Measurements from ENCODE around the gene RPRD1A. TPM values are rescaled to one million over a fixed set of nuclear protein-coding genes. Genes with fewer than 3 reads are reported as not detected.

The RPRD1A gene
- total RNA-seq, 1 experiment from 2014 or later = 80.7 TPM

DNA sequence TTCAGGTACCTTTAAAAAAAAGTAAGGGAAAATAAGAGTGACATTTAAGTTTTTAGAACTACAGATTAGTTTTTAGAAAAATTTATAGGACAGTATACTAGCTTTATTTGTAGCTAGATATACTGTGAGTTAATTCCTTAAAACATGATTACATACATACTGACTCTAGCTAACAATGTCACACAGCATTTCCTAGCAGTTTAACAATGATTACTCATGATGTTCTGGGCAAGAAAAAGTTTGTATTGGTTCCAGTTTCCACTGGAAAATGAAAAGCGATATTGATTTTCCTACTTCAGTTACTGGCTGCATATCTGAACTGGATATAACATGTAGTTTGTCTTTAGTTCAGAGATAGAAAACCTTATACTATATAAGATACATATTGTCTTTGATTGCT, 42.4 kb upstream of the RPRD1A start (continued):
- TF ChIP-seq POLR2A (IDR thresholded peaks at IDR 0.05; ENCODE audit: borderline replicate concordance, extremely low read depth, insufficient read depth, insufficient read length) (no peak), YY1 (IDR thresholded peaks at IDR 0.05; ENCODE audit: extremely low read depth, insufficient replicate concordance, low read depth, low read length) (no peak), EGR1 (IDR thresholded peaks at IDR 0.05; ENCODE audit: low read depth) (no peak)

DNA sequence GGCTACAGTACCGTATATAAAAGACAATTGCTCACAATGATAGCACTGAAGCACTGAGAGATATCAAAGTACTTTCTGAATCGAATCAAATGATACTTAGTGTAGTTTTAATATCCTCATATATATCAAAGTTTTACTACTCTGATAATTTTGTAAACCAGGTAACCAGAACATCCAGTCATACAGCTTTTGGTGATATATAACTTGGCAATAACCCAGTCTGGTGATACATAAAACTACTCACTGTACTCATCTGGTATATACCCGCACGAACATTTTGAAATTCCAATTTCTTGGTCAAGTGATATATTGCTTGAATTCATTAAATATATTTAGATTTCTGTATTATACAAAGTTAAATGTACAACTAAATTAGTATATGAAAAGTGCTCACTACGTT, 41.2 kb upstream of the RPRD1A start:
- Histone ChIP-seq H3K27ac (ENCODE audit: low read depth, low read length) (no peak overlapping the region), H3K9me3 (ENCODE audit: control insufficient read depth in 1 of 2, insufficient read depth in 1 of 2, low read depth in 1 of 2, low read length in 2 of 2) (no peaks in the 10 kb centered on the region), H2AFZ (ENCODE audit: low read depth, low read length, poor library complexity, severe bottlenecking) (no peak overlapping the region), H3K9me2 (ENCODE audit: insufficient read depth) (no peaks in the 10 kb centered on the region), H3K27me3 (ENCODE audit: insufficient read depth, low read length) (no peaks in the 10 kb centered on the region), H3K79me2 (ENCODE audit: insufficient read depth, low read length) (no peaks in the 10 kb centered on the region), H3K9ac (ENCODE audit: low read length) (no peak overlapping the region), H3K36me3 (ENCODE audit: control insufficient read depth in 1 of 2, insufficient read depth in 2 of 2, low read length in 2 of 2) (peaks cover 26 to 29% of the 10 kb centered on the region in 2 experiments), H3K4me3 (replicated peaks in 1 of 2; ENCODE audit: low read depth in 1 of 2, low read length in 2 of 2) (no peak overlapping the region), H4K20me1 (ENCODE audit: insufficient read depth) (no peaks in the 10 kb centered on the region), H3K4me2 (ENCODE audit: low read length) (no peak overlapping the region), H3K4me1 (ENCODE audit: control insufficient read depth in 1 of 2, insufficient read depth in 2 of 2, low read length in 2 of 2) (no peaks in the 10 kb centered on the region)
- RAD21 ChIA-PET (ENCODE audit: low non-redundant PET in 1 of 2, low total read pairs in 2 of 2, uncharacterized antibody in 2 of 2, unreplicated experiment in 2 of 2) = no interaction called here
- TF ChIP-seq ZFX (IDR thresholded peaks at IDR 0.05) (no peak), EZH2 (IDR thresholded peaks at IDR 0.05) (no peak), JUND (IDR thresholded peaks at IDR 0.05) (no peak), ELF1 (IDR thresholded peaks at IDR 0.05; ENCODE audit: borderline replicate concordance, low read depth) (no peak), FOSL1 (IDR thresholded peaks at IDR 0.05; ENCODE audit: low read depth) (no peak), TCF7L2 (IDR thresholded peaks at IDR 0.05; ENCODE audit: borderline replicate concordance, extremely low read depth, insufficient read depth, insufficient read length) (no peak), RAD21 (IDR thresholded peaks at IDR 0.05; ENCODE audit: low read depth) (no peak), ZNF274 (IDR thresholded peaks at IDR 0.05; ENCODE audit: low read depth, low read length) (no peak)
- TF ChIP-seq, protein P1, sequence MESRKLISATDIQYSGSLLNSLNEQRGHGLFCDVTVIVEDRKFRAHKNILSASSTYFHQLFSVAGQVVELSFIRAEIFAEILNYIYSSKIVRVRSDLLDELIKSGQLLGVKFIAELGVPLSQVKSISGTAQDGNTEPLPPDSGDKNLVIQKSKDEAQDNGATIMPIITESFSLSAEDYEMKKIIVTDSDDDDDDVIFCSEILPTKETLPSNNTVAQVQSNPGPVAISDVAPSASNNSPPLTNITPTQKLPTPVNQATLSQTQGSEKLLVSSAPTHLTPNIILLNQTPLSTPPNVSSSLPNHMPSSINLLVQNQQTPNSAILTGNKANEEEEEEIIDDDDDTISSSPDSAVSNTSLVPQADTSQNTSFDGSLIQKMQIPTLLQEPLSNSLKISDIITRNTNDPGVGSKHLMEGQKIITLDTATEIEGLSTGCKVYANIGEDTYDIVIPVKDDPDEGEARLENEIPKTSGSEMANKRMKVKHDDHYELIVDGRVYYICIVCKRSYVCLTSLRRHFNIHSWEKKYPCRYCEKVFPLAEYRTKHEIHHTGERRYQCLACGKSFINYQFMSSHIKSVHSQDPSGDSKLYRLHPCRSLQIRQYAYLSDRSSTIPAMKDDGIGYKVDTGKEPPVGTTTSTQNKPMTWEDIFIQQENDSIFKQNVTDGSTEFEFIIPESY (IDR thresholded peaks at IDR 0.05; ENCODE audit: extremely low read depth, insufficient replicate concordance, low read length) = no peak
- TF ChIP-seq, protein P2, sequence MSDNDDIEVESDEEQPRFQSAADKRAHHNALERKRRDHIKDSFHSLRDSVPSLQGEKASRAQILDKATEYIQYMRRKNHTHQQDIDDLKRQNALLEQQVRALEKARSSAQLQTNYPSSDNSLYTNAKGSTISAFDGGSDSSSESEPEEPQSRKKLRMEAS (IDR thresholded peaks at IDR 0.05) = no peak
- TF ChIP-seq, protein P3, sequence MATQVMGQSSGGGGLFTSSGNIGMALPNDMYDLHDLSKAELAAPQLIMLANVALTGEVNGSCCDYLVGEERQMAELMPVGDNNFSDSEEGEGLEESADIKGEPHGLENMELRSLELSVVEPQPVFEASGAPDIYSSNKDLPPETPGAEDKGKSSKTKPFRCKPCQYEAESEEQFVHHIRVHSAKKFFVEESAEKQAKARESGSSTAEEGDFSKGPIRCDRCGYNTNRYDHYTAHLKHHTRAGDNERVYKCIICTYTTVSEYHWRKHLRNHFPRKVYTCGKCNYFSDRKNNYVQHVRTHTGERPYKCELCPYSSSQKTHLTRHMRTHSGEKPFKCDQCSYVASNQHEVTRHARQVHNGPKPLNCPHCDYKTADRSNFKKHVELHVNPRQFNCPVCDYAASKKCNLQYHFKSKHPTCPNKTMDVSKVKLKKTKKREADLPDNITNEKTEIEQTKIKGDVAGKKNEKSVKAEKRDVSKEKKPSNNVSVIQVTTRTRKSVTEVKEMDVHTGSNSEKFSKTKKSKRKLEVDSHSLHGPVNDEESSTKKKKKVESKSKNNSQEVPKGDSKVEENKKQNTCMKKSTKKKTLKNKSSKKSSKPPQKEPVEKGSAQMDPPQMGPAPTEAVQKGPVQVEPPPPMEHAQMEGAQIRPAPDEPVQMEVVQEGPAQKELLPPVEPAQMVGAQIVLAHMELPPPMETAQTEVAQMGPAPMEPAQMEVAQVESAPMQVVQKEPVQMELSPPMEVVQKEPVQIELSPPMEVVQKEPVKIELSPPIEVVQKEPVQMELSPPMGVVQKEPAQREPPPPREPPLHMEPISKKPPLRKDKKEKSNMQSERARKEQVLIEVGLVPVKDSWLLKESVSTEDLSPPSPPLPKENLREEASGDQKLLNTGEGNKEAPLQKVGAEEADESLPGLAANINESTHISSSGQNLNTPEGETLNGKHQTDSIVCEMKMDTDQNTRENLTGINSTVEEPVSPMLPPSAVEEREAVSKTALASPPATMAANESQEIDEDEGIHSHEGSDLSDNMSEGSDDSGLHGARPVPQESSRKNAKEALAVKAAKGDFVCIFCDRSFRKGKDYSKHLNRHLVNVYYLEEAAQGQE (IDR thresholded peaks at IDR 0.05; ENCODE audit: low read depth) = no peak
- ATAC-seq = no peak
- DNase-seq (ENCODE audit: low read depth, low spot score) = no peak
- POLR2A ChIA-PET = no interaction called here
- CTCF ChIA-PET = interaction anchor here (1.2 to 1.9 kb wide), 2 partner anchors 13 to 176 kb away, joined by 4 read pairs; no protein-coding TSS in a partner anchor
- BruUV-seq (replicated peaks) = no TSS peak
- intact Hi-C loops (cut with micrococcal nuclease) = no loop called here

Measured in HCT116 (cell line).